IPS-20b (cell line): ENCODE results near the gene ROR1.

Experiments used
- H3K27ac ChIP-seq: one replicate; pipeline ENCODE4 v1.5.1; 2013; ENCODE audit warnings: low read length
- H3K27me3 ChIP-seq: 2 replicates; pipeline ENCODE4 v1.6.1; 2013; ENCODE audit warnings: mild to moderate bottlenecking, low read length, inconsistent platforms; ENCODE audit not compliant: insufficient read depth
- H3K36me3 ChIP-seq: 2 replicates; pipeline ENCODE4 v1.6.1; 2013; ENCODE audit warnings: low read depth, mild to moderate bottlenecking, inconsistent platforms, low read length, moderate library complexity; ENCODE audit not compliant: insufficient read depth
- H3K4me1 ChIP-seq: 2 replicates; pipeline ENCODE4 v1.6.1; 2013; ENCODE audit warnings: mild to moderate bottlenecking, control low read depth, inconsistent platforms, low read length, moderate library complexity; ENCODE audit not compliant: insufficient read depth
- H3K4me3 ChIP-seq: 2 replicates; pipeline ENCODE4 v1.5.1; 2013; ENCODE audit warnings: mild to moderate bottlenecking, low read length, inconsistent platforms
- H3K9ac ChIP-seq: 2 replicates; pipeline ENCODE4 v1.6.1; 2013; ENCODE audit warnings: low read depth, mild to moderate bottlenecking, inconsistent platforms, low read length, moderate library complexity
- H3K9me3 ChIP-seq: 2 replicates; pipeline ENCODE4 v1.6.1; 2013; ENCODE audit warnings: mild to moderate bottlenecking, low read depth, low read length, inconsistent platforms; ENCODE audit not compliant: insufficient read depth

Gene ROR1

GRCh38 chr1:63987628-63988024 lies 213.8 kb downstream of the ROR1 start:
- Histone ChIP-seq H3K4me3 (no peak overlapping the region), H3K9ac (no peak overlapping the region), H3K36me3 (no peaks in the 10 kb centered on the region), H3K9me3 (no peaks in the 10 kb centered on the region), H3K27ac (no peak overlapping the region), H3K4me1 (0 out of 2 replicates have a peak, but pooled peaks cover 2% of the 10 kb centered on the region), H3K27me3 (no peaks in the 10 kb centered on the region)

- Histone ChIP-seq H3K27me3 (no peaks in the 10 kb centered on the region), H3K27ac (no peak overlapping the region), H3K9ac (no peak overlapping the region), H3K36me3 (no peaks in the 10 kb centered on the region), H3K4me1 (0 out of 2 replicates have a peak, but pooled peaks cover 2% of the 10 kb centered on the region), H3K4me3 (no peak overlapping the region), H3K9me3 (no peaks in the 10 kb centered on the region)
These were observed 215.1 kb downstream of the ROR1 start for GRCh38 chr1:63988941-63989340.

- Histone ChIP-seq H3K9ac (no peak overlapping the region), H3K9me3 (no peaks in the 10 kb centered on the region)
These were observed 217.9 kb downstream of the ROR1 start for GRCh38 chr1:63991685-63992084.

GRCh38 chr1:64000021-64000420 lies 226.2 kb downstream of the ROR1 start:
- no peak overlapping the region for H3K27ac ChIP-seq
- no peaks in the 10 kb centered on the region for H3K27me3 ChIP-seq
- no peaks in the 10 kb centered on the region for H3K36me3 ChIP-seq
- no peaks in the 10 kb centered on the region for H3K9me3 ChIP-seq
- no peak overlapping the region for H3K4me3 ChIP-seq
- H3K4me1 ChIP-seq, result peaks cover 4% of the 10 kb centered on the region; the same call in 1 of the 2 replicates
- no peak overlapping the region for H3K9ac ChIP-seq

More at GRCh38 chr1:63991685-63992084, 217.9 kb downstream of the ROR1 start:
- Histone ChIP-seq H3K36me3 (no peaks in the 10 kb centered on the region), H3K27me3 (no peaks in the 10 kb centered on the region), H3K4me1 (0 out of 2 replicates have a peak, but pooled peaks cover 2% of the 10 kb centered on the region), H3K27ac (no peak overlapping the region), H3K4me3 (no peak overlapping the region)

DNA sequence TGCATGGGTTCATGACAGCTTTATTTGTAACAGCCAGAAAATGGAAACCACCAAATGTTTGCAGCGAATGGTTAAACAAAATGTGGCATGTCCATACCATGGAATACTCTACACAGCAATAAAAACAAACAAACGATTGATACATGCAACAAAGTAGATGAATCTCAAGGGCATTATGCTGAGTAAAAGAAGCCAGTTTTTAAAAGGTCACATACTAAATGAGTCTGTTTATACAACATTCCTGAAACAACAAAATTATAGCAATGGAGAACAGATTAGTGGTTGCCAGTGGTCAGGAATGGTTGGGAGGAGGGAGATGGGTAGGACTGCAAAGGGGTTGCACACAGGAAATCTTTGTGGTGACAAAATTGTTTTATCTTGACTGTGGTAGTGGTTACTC lies 227.2 kb downstream of the ROR1 start:
- no peaks in the 10 kb centered on the region for H3K9me3 ChIP-seq
- H3K36me3 ChIP-seq, result no peaks in the 10 kb centered on the region
- H3K4me1 ChIP-seq, result peaks cover 5% of the 10 kb centered on the region; the same call in 1 of the 2 replicates
- no peaks in the 10 kb centered on the region for H3K27me3 ChIP-seq
- no peak overlapping the region for H3K4me3 ChIP-seq
- H3K9ac ChIP-seq, result no peak overlapping the region
- H3K27ac ChIP-seq, result no peak overlapping the region

DNA sequence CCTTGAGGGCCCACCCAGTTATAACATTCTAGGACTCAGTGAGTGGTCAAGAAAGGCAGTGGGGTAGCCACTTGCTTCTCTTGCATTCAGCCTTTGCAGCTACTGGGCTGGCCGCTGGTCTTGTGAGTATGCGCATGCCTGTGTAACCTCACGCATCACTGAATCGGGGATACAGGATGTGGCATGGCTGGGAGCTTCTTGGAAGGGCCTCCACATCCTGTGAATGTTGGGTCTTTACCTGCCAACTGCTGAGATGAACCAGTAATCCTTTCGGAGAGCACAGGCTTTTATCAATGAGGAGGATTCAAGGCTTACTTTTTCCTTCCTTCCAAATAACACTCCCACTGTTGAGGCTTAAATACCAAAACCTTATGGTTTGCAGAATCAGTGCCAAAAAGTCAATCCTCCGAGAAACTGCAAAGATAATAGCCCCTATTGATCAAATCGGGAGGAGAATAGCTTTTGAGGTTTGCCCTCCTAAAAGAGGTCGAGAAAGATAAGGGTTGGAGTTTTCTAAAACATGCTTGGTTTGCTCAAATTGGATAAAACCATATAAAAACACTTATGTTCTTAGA lies 230.7 kb downstream of the ROR1 start:
- H3K27ac ChIP-seq, result no peak overlapping the region

GRCh38 chr1:64005801-64006200 lies 232.0 kb downstream of the ROR1 start:
- no peak overlapping the region for H3K27ac ChIP-seq
- no peak overlapping the region for H3K4me3 ChIP-seq
- H3K36me3 ChIP-seq, result peaks cover 4% of the 10 kb centered on the region; the same call in 1 of the 2 replicates
- no peaks in the 10 kb centered on the region for H3K9me3 ChIP-seq
- no peaks in the 10 kb centered on the region for H3K27me3 ChIP-seq
- no peak overlapping the region for H3K9ac ChIP-seq
- peaks cover 7% of the 10 kb centered on the region; the same call in 1 of the 2 replicates for H3K4me1 ChIP-seq

More for the DNA sequence above, 230.7 kb downstream of the ROR1 start:
- peaks cover 7% of the 10 kb centered on the region; the same call in 1 of the 2 replicates for H3K4me1 ChIP-seq
- no peak overlapping the region for H3K9ac ChIP-seq
- H3K27me3 ChIP-seq, result no peaks in the 10 kb centered on the region
- H3K4me3 ChIP-seq, result no peak overlapping the region
- H3K36me3 ChIP-seq, result no peaks in the 10 kb centered on the region; the same call in 1 of the 2 replicates
- H3K9me3 ChIP-seq, result no peaks in the 10 kb centered on the region

DNA sequence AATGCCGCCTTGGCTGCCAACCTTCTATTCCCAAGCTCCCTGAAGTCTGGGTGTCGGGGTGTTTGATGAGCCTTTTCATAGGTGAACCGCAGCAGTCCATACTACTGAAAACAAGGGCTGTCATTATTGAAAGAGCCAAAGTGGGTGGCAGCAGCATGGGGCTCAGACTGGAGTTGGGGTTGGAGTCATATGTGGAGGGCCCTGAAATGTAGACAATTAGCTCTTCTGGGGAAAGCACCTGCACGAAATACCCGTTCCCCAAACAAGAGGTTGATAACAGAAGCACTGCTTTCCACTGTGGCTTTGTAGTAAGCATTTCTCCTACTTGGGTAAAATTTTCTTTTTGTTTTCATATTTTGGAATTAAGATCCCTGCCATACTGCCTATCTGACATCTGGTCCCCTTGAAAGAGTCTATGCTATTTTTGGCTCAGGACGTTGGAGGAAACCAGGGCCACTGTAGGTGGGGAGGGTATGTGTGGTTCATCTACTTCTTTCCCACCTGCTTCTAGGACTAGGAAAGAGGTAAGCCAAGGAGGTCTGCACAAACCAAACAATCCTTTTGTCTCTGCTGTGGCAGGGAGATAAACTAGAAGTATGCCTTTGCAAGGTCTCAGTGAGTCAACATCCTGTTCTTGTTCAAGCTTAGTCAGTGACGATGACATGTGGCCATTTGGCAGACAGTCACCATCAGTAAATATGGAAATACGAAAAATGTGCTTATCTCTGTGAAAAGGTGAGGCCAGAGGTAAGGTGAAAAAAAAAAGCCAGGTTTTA lies 232.6 kb downstream of the ROR1 start:
- Histone ChIP-seq H3K27me3 (no peaks in the 10 kb centered on the region), H3K4me3 (no peak overlapping the region), H3K27ac (no peak overlapping the region), H3K9me3 (no peaks in the 10 kb centered on the region), H3K4me1 (peaks cover 7% of the 10 kb centered on the region; the same call in 1 of the 2 replicates), H3K36me3 (peaks cover 7% of the 10 kb centered on the region; the same call in 1 of the 2 replicates), H3K9ac (no peak overlapping the region)

DNA sequence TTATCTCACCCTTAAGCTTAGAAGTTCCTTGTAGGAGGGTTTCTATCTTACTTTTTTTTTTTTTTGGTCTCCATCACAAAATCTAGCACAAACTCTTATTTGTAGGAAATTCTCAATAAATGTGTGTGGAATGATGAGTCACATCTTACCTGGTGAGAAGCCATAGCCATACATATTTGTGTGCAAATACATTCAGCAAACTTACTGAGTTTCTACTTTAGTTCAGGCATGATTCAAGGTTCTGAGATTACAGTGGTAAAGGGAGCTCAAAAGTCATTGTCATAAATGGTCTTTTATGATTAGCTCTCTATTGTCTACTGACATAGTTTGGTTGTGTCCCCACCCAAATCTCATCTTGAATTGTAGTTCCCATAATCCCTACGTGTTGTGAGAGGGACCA lies 236.5 kb downstream of the ROR1 start:
- H3K27ac ChIP-seq, result no peak overlapping the region
- H3K27me3 ChIP-seq, result no peaks in the 10 kb centered on the region
- no peak overlapping the region for H3K4me3 ChIP-seq
- H3K9me3 ChIP-seq, result no peaks in the 10 kb centered on the region
- peaks cover 34% of the 10 kb centered on the region for H3K36me3 ChIP-seq
- H3K4me1 ChIP-seq, result peaks cover 3% of the 10 kb centered on the region; the same call in 1 of the 2 replicates
- H3K9ac ChIP-seq, result no peak overlapping the region

DNA sequence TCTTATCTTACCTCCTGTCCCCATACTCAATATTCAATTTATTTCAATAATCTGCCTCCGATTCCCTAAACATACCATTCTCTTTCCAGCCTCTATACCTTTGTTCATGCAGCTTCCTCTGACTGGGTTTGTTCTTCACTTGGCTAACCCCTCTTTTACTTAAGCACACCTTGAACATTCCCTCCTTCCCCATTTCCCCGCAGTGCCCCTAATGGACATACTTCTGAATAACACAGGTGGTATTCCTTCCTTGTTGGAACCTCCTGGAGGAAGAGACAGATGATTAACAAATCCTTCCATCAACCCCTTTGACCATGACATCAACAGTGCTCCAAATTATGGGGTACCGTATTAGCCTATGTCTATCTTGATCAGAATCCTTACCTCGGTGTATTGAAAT lies 239.6 kb downstream of the ROR1 start:
- no peak overlapping the region for H3K4me3 ChIP-seq
- no peak overlapping the region for H3K27ac ChIP-seq
- peaks cover 37% of the 10 kb centered on the region for H3K36me3 ChIP-seq
- H3K9ac ChIP-seq, result no peak overlapping the region
- H3K4me1 ChIP-seq, result 0 out of 2 replicates have a peak, but pooled peaks cover 7% of the 10 kb centered on the region
- H3K27me3 ChIP-seq, result no peaks in the 10 kb centered on the region
- H3K9me3 ChIP-seq, result no peaks in the 10 kb centered on the region

- Histone ChIP-seq H3K9ac (no peak overlapping the region), H3K4me1 (0 out of 2 replicates have a peak, but pooled peaks cover 7% of the 10 kb centered on the region), H3K9me3 (no peaks in the 10 kb centered on the region), H3K4me3 (no peak overlapping the region), H3K27ac (no peak overlapping the region), H3K36me3 (peaks cover 12% of the 10 kb centered on the region; the same call in 1 of the 2 replicates), H3K27me3 (no peaks in the 10 kb centered on the region)
These were observed 246.0 kb downstream of the ROR1 start for GRCh38 chr1:64019818-64020217.

GRCh38 chr1:64021066-64021465 lies 247.2 kb downstream of the ROR1 start:
- Histone ChIP-seq H3K36me3 (peaks cover 4% of the 10 kb centered on the region; the same call in 1 of the 2 replicates), H3K9me3 (no peaks in the 10 kb centered on the region), H3K27me3 (no peaks in the 10 kb centered on the region), H3K4me3 (no peak overlapping the region), H3K9ac (no peak overlapping the region), H3K27ac (no peak overlapping the region), H3K4me1 (0 out of 2 replicates have a peak, but pooled peaks cover 7% of the 10 kb centered on the region)
